Endothelial cell of umbilical vein (primary cell): ENCODE results near the gene RET. TPM values are rescaled to one million over a fixed set of nuclear protein-coding genes. Genes with fewer than 3 reads are reported as not detected.

Experiments used
- Bru-seq: library from RNA; stranded (reverse); fragments of 400-500 nt; gene quantifications from one replicate; lab custom pipeline; 2021; lab: Mats Ljungman, UMichigan
- BruChase-seq, 2 experiments: library from RNA; stranded (reverse); fragments of 400-500 nt; gene quantifications; one replicate each; lab custom pipeline; 2021; lab: Mats Ljungman, UMichigan
- BruUV-seq: library from RNA; stranded (reverse); fragments of 400-500 nt; replicated peaks from 2 replicates; lab custom pipeline; 2021; lab: Mats Ljungman, UMichigan
- CTCF ChIA-PET: fragments of 300-600, 350-600 bp; sonication (Branson Sonifier 250); formaldehyde crosslinking; loops from one replicate; lab custom pipeline; 2021; ENCODE audit warnings: antibody characterized with exemption, inconsistent platforms; lab: Charles Lee
- POLR2A ChIA-PET: fragments of 300-600, 350-600 bp; sonication (Branson Sonifier 250); formaldehyde crosslinking; loops from one replicate; lab custom pipeline; 2021; ENCODE audit warnings: antibody characterized with exemption, inconsistent platforms; lab: Charles Lee
- DNase-seq: peaks from one replicate; pipeline ENCODE4 v3.0.0-alpha.2; 2011; ENCODE audit warnings: low read depth, low spot score
- FAIRE-seq: peaks from 2 replicates; lab custom pipeline; 2011; peaks lifted over from hg19 to GRCh38; lab: Jason Lieb, UNC
- H2AFZ ChIP-seq: 2 replicates; pipeline ENCODE4 v1.6.0; 2012; ENCODE audit warnings: low read depth, low read length, control low read depth, inconsistent platforms
- H3K27ac ChIP-seq: 2 replicates; pipeline ENCODE4 v1.5.1; 2011; ENCODE audit warnings: low read depth, mild to moderate bottlenecking, control low read depth, low read length, moderate library complexity; ENCODE audit not compliant: insufficient read depth
- H3K27me3 ChIP-seq, 2 experiments: 2 replicates each; pipeline versions ENCODE4 v1.6.0 to v1.6.1; 2011; ENCODE audit warnings: low read length in 2 of 2, mixed read lengths in 1 of 2; ENCODE audit not compliant: control insufficient read depth in 2 of 2, insufficient read depth in 2 of 2
- H3K36me3 ChIP-seq, 2 experiments: 2 replicates in 1 of 2; 3 replicates in 1 of 2; pipeline ENCODE4 v1.5.1; 2011; ENCODE audit warnings: low read length in 2 of 2, mild to moderate bottlenecking in 1 of 2, moderate library complexity in 1 of 2; ENCODE audit not compliant: control insufficient read depth in 2 of 2, insufficient read depth in 2 of 2; ENCODE audit errors: extremely low read depth in 1 of 2
- H3K4me1 ChIP-seq: 3 replicates; pipeline ENCODE4 v1.5.1; 2011; ENCODE audit warnings: mild to moderate bottlenecking, low read length; ENCODE audit not compliant: control insufficient read depth, insufficient read depth; ENCODE audit errors: extremely low read depth
- H3K4me2 ChIP-seq: 2 replicates; pipeline ENCODE4 v1.6.1; 2011; ENCODE audit warnings: low read length, control low read depth, mixed read lengths; ENCODE audit not compliant: insufficient read depth
- H3K4me3 ChIP-seq, 3 experiments: fragments of 200-600 bp in 1 of 3; sonication (generic), shearing (Covaris generic) in 1 of 3; replicated peaks in 1 of 3; 2 replicates each; pipeline ENCODE4 v1.5.1; 2011 to 2016; ENCODE audit warnings: control low read depth in 3 of 3, low read length in 3 of 3, mild to moderate bottlenecking in 2 of 3, inconsistent platforms in 1 of 3, low read depth in 1 of 3, moderate library complexity in 1 of 3; ENCODE audit not compliant: insufficient read depth in 1 of 3
- H3K79me2 ChIP-seq: 2 replicates; pipeline ENCODE4 v1.6.0; 2012; ENCODE audit warnings: low read length, inconsistent platforms; ENCODE audit not compliant: control insufficient read depth, insufficient read depth
- H3K9ac ChIP-seq: replicated peaks from 2 replicates; pipeline ENCODE3; 2011; ENCODE audit warnings: low read length, control low read depth; ENCODE audit not compliant: insufficient read depth; ENCODE audit errors: extremely low read depth
- H3K9me1 ChIP-seq: replicated peaks from 3 replicates; pipeline ENCODE4 v1.6.0; 2011; ENCODE audit warnings: mild to moderate bottlenecking, low read length; ENCODE audit not compliant: control insufficient read depth, insufficient read depth; ENCODE audit errors: extremely low read depth
- H3K9me3 ChIP-seq: replicated peaks from 2 replicates; pipeline ENCODE4 v1.5.1; 2012; ENCODE audit warnings: low read length, inconsistent platforms; ENCODE audit not compliant: control insufficient read depth, insufficient read depth
- H4K20me1 ChIP-seq: replicated peaks from 2 replicates; pipeline ENCODE3; 2011; ENCODE audit warnings: mild to moderate bottlenecking, low read length; ENCODE audit not compliant: control insufficient read depth, insufficient read depth; ENCODE audit errors: extremely low read depth
- EZH2 ChIP-seq: IDR thresholded peaks from 2 replicates; pipeline ENCODE4 v1.6.1; 2012; ENCODE audit warnings: borderline replicate concordance, low read depth, mild to moderate bottlenecking, moderate library complexity, low read length, inconsistent platforms; ENCODE audit not compliant: severe bottlenecking
- FOS ChIP-seq: IDR thresholded peaks from 2 replicates; pipeline ENCODE4 v1.6.1; 2011; ENCODE audit warnings: mild to moderate bottlenecking, low read length, moderate library complexity, borderline replicate concordance; ENCODE audit not compliant: insufficient read depth
- GATA2 ChIP-seq: IDR thresholded peaks from 2 replicates; pipeline ENCODE4 v1.7.0; 2011; ENCODE audit warnings: low read depth, mild to moderate bottlenecking, moderate library complexity, mixed read lengths, low read length; ENCODE audit not compliant: insufficient read length, insufficient read depth
- POLR2A ChIP-seq: IDR thresholded peaks from 2 replicates; pipeline ENCODE4 v1.6.1; 2012; ENCODE audit warnings: low read depth, mild to moderate bottlenecking, control low read depth, low read length
- POLR2AphosphoS5 ChIP-seq: IDR thresholded peaks from 2 replicates; pipeline ENCODE4 v1.6.1; 2012; ENCODE audit warnings: low read depth, mild to moderate bottlenecking, control low read depth, low read length, moderate library complexity; ENCODE audit not compliant: insufficient read depth
- dilution Hi-C: fragments of 300-500 bp; cut with MboI; formaldehyde crosslinking; loops from one replicate; pipeline ENCODE4 v1.15.0; 2019; ENCODE audit warnings: low sequenced_read_pairs; ENCODE audit not compliant: extremely low pct_ligation_motif_present
- intact Hi-C: fragments of 100-400 bp; cut with micrococcal nuclease; formaldehyde crosslinking; loops from one replicate; pipeline ENCODE4 v1.10.0; 2022
- long read RNA-seq: library from polyadenylated mRNA; stranded (forward); transcript quantifications from one replicate; pipeline ENCODE4 v2.0.0, GENCODE V29; 2021
- polyA minus RNA-seq, 3 experiments: library from RNA; depleted of rRNA, polyadenylated mRNA; stranded (reverse); fragments of >200 nt; gene quantifications; 1 replicate in 1 of 3; 2 replicates in 2 of 3; pipeline ENCODE4 v1.2.3, GENCODE V29; 2011
- polyA plus RNA-seq, 4 experiments: library from polyadenylated mRNA; depleted of rRNA in 3 of 4; stranded (reverse) in 3 of 4; unstranded in 1 of 4; fragments of >200 nt; gene quantifications; 2 replicates each; pipeline versions ENCODE4 v1.2.1 to v1.2.3, GENCODE V29; 2011 to 2012; ENCODE audit warnings: missing spikeins in 1 of 4
- total RNA-seq: library from RNA; stranded (reverse); gene quantifications from 2 replicates; pipeline ENCODE4 v1.2.3, GENCODE V29; 2021

Gene RET
- total RNA-seq (0.22 TPM in 1 of 2 replicates, not detected in the other), polyA plus RNA-seq (0.03 and 0.04 TPM in 2 replicates), polyA minus RNA-seq (not detected in 2 replicates), Bru-seq, nascent RNA (percentile 6 among the genes with signal in this experiment), BruChase-seq, experiment 1, labeled RNA remaining after a 6-hour chase (percentile 2 among the genes with signal in this experiment), BruChase-seq, experiment 2, labeled RNA remaining after a 2-hour chase (not detected)
- 0.03 TPM in 2 replicates for polyA plus RNA-seq (2011; cell fraction: cytosol; rRNA removed)
- polyA plus RNA-seq (2011; cell fraction: nucleus; rRNA removed), result not detected in 2 replicates
- polyA plus RNA-seq (2012), result 0.16 TPM in 1 of 2 replicates, not detected in the other
- not detected for polyA minus RNA-seq (2011; cell fraction: cytosol; rRNA and poly(A)+ RNA removed)
- not detected in 2 replicates for polyA minus RNA-seq (2011; cell fraction: nucleus; rRNA and poly(A)+ RNA removed)
- long read RNA-seq, result 0 reads

DNA sequence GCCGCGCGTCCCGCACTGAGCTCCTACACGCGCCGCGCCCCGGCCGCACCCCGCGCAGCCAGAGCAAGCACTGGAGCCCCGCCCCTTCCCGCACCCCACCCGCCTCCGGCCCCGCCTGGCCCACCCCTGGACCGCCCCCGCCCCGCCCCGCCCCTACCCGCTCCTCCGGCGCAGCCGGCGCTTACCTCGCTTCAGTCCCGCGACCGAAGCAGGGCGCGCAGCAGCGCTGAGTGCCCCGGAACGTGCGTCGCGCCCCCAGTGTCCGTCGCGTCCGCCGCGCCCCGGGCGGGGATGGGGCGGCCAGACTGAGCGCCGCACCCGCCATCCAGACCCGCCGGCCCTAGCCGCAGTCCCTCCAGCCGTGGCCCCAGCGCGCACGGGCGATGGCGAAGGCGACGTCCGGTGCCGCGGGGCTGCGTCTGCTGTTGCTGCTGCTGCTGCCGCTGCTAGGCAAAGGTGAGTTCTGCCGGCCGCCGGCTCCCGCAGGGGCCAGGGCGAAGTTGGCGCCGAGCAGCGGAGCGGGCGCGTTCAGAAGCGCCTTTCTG, at the start of gene RET:
RET (plus strand) TSS at position 194 of the 545 bp plus-strand sequence; CDS start at position 384, 190 bp downstream.
- no peak within 1 kb of the TSS for H3K4me3 ChIP-seq
- TF ChIP-seq POLR2AphosphoS5, result no peak
- TF ChIP-seq EZH2, result peak; percentile 51

DNA sequence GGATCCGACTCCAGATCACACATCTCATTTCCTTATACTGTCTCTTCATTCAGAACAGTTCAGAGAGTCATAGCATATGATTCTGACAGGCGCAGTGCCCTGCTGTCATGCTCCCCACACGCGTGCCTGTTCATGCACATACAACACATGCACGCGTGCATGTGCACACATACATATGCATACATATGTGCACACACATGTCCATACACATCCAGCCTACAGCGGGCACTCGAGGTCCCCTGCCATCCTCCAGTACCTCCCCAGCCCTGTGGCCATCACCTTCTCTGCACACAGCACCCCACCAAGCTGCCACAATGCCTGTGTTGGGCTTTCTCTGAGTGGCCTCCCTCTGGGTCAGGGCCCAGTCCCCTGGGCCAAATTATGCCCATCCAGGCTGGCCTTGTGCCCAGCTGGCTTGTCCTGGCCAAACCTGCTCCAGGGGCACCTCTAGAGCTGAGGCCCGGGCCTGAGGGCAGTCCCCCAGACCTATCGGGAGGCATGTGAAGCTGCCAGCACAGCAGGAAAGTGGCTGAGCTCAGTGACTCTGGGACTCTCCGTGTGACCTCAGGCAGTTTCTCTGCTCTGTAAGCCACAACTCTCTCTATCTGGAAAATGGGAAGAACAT, 49.4 kb upstream of the RET start:
- CTCF ChIA-PET, result no interaction called here
- POLR2A ChIA-PET, result no interaction called here
- FAIRE-seq, result no peak

More for the DNA sequence above, at the start of gene RET:
- no peaks in the 10 kb centered on the region for H3K9me1 ChIP-seq
- intact Hi-C loops (no loop called here), dilution Hi-C loops (no loop called here)
- no peak within 1 kb of the TSS for H3K4me2 ChIP-seq
- ChIA-PET CTCF (interaction anchor here (0.5 kb wide), 1 partner anchor 323 kb away, joined by 3 read pairs; no protein-coding TSS in a partner anchor), POLR2A (no interaction called here)
- H3K79me2 ChIP-seq, result no peaks in the 10 kb centered on the region
- FAIRE-seq, result no peak
- peaks cover 17% of the 10 kb centered on the region in 2 experiments for H3K27me3 ChIP-seq
- no TSS peak for BruUV-seq
- peaks cover 2% of the 10 kb centered on the region for H3K4me1 ChIP-seq
- no peak within 1 kb of the TSS for H3K9ac ChIP-seq
- peak within 1 kb of the TSS; percentile 52 for H2AFZ ChIP-seq
- H3K36me3 ChIP-seq, result no peaks in the 10 kb centered on the region
- no peaks in the 10 kb centered on the region for H4K20me1 ChIP-seq
- no peak within 1 kb of the TSS for H3K27ac ChIP-seq
- no peak for DNase-seq
- no peaks in the 10 kb centered on the region for H3K9me3 ChIP-seq

More for the DNA sequence above, 49.4 kb upstream of the RET start:
- TF ChIP-seq FOS (no peak), GATA2 (no peak), POLR2A (no peak)
- Histone ChIP-seq H3K9ac (no peak overlapping the region), H3K4me1 (no peaks in the 10 kb centered on the region), H3K4me3 (no peak overlapping the region), H4K20me1 (no peaks in the 10 kb centered on the region), H3K4me2 (no peak overlapping the region), H3K27me3 (no peaks in the 10 kb centered on the region), H3K27ac (no peak overlapping the region), H3K9me1 (no peaks in the 10 kb centered on the region), H3K79me2 (no peaks in the 10 kb centered on the region), H2AFZ (no peak overlapping the region), H3K9me3 (no peaks in the 10 kb centered on the region), H3K36me3 (no peaks in the 10 kb centered on the region)
- dilution Hi-C loops (no loop called here), intact Hi-C loops (no loop called here)
- BruUV-seq, result no TSS peak
- DNase-seq, result no peak
